ENCODE results near the gene DNAH2. TPM values are rescaled to one million over a fixed set of nuclear protein-coding genes. Genes with fewer than 3 reads are reported as not detected.

The DNAH2 gene
- total RNA-seq, 2 donors from 2014 or later, result 0.19 to 1.3 TPM

DNA sequence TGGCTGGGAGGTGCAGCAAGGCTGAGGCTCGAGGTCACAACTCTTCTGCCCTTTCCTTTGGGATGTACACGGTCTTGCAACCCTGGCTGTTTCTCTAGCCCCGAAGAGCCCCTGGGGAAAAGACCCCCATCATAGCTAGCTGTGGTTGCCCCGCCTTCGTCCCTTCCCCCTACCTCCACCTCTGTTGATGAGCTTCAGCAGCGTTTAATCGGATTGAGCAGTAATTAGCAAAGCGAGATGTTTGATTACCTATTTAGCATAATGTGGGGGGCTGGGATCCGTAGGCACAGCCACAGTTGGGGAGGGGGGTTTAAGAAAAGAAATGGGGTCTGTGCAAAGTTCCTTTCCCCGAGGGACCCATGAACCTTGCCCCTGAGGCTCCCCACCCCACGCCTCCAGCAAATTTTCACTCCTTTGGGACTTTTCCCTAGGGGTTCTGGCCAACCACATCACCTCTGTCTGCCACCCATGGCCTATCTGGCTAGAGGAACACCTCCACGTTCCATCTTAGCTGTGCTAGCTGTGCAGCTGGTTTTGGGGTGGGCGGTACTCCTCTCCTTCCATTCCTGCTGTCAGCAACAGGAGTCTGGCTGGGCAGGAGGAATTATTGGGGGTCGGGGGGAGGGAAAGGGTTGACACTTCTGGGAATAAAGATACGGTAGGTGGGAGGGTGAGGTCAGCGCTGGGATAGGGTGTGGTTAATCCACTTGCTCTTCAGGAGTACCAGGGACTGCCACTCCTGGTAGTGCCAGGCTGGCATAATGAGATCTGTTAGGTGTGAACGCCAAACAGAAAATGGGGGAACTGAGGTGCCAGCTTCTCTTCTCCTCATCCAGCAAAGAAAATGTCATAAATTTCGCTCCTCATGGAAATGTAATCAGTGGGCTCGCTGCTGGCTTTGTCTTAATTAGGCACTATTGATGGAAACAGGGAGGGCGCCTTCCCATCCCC is 1.3 kb upstream of the DNAH2 start:
- DNase-seq (ENCODE audit: low spot score), result no peak
- intact Hi-C loops (cut with DNase I), result no loop called here

DNA sequence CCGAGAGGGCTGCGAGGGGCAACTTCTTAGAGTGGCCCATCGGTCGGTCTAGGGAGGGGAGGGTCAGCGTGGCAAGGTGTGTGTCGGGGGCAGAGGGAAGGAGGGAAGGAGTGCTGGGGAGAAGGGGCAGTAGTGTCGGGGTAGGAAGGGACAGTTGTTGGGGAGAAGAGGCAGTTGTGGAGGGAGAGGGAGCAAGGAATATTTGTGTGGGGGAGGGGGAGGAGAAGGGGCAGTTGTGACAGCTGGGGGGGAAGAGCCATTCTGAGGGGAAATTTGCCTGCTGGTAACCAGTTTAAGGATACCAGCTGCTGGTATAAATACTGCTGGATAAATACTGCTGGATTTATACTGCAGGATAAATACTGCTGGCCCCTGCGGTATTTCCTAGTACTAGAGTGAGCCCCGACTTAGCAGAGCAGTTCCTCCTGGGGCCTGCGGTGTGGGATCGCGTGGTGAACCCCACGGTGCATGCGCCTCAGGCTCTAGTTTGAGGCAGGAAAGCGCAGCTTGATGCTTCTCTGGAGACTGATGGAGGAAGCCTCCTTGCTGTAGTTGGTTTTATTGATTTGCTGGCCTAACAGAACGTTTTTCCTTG is 309 bp downstream of the DNAH2 start:
- no peak for DNase-seq (ENCODE audit: low spot score)
- intact Hi-C loops (cut with DNase I), result no loop called here

DNA sequence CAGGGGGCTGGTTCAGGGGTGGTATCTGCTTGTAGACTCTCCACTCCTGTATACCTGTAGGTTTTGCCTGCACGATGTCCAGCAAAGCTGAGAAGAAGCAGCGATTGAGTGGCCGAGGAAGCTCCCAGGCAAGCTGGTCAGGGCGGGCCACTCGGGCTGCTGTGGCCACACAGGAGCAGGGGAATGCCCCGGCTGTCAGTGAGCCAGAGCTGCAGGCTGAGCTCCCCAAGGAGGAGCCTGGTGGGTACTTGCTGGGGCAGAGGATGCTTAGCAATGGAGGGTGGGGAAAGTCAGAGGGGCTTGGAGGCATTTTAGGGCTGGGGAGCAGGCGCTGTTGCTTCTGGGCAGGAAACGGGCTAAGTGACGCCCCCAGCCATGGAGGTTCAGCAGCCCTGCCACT is 2.1 kb downstream of the DNAH2 start:
- DNase-seq (ENCODE audit: low spot score), result no peak

DNA sequence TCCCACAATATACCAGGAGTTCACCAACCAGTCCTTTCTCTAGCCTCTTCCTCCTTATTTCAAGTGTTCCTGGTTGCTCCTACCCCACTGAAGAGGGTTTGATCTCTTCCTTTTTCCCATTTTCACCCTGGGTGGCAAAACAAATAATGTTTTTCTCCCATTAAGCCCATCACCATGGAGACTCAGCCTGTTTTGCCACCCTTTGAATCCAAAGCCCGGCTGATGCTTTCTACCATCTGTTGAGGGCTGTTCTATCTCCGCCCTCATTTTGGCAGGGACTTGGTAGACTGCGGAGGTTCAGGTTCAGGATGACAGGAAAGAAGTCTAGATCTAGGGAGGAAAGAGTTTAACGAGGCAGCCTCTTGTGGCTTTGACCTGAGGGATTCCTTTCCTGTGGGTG is 2.6 kb downstream of the DNAH2 start:
- intact Hi-C loops (cut with DNase I), result no loop called here
- no peak for DNase-seq (ENCODE audit: low spot score)

More for the DNA sequence above, 2.1 kb downstream of the DNAH2 start:
- intact Hi-C loops (cut with DNase I), result no loop called here

DNA sequence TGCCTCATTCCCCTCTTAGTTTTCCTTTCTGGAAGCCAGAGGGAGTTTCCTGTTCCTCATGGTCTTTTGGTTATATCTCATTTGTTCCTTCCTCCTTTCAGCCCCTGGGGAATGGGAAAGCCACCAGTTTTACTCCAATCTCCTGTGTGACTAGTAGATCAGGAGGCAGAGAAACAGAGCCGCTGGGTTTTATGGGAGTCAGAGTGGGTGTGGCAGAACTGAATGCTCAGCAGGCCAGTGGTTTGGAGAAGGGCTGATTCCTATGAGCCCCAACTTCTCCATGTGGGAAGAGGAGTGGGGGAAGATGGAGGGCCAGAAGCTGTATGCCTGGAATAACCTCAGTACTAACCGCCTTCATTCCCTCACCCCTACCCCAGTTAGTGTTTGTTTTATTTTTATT is 4.1 kb downstream of the DNAH2 start:
- intact Hi-C loops (cut with DNase I), result no loop called here
- DNase-seq (ENCODE audit: low spot score), result peak; percentile 15

DNA sequence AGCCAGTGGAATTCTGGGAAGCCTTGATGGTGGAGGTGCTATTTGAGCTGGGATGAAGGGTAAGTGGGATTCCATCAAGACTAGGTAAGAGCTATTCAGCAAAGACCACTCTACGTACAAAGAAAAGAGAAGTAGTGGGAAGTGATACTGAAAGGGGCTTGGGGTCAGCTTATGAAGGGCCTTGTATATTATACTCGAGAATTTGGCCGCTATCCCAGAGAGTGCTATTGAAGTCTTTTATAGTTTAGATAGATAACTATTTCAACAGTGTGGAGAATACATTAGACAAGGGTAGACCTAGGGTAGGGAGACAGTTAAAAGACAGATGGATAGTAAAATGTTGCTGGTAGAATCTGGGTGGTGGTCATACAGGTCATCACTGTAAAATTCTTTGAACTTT is 10.3 kb downstream of the DNAH2 start:
- intact Hi-C loops (cut with DNase I), result no loop called here
- no peak for DNase-seq (ENCODE audit: low spot score)

DNA sequence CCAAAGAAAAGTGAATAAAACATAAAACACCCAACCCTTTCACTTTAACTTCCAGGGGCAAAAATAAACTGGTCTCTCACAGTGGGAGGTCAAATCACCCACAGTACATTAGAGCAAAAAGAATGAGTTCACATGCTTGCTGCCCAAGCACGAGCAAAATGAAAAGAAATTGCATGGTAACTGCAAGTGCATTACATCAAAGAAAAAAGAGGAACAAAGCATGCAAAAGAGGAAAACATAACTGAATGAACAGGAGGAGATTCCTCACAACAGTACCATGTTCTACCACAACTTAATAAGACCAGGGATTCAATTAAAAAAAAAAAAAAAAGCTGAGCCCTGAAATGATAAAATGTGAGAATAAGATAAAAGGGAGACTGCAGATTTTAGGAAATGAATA is 12.3 kb downstream of the DNAH2 start:
- no peak for DNase-seq (ENCODE audit: low spot score)
- intact Hi-C loops (cut with DNase I), result loop anchor here in 1 of 2 donors (5.0 to 10.0 kb wide), 3 partner anchors 265 to 1985 kb away; partner anchors contain the start of gene SLC2A4

DNA sequence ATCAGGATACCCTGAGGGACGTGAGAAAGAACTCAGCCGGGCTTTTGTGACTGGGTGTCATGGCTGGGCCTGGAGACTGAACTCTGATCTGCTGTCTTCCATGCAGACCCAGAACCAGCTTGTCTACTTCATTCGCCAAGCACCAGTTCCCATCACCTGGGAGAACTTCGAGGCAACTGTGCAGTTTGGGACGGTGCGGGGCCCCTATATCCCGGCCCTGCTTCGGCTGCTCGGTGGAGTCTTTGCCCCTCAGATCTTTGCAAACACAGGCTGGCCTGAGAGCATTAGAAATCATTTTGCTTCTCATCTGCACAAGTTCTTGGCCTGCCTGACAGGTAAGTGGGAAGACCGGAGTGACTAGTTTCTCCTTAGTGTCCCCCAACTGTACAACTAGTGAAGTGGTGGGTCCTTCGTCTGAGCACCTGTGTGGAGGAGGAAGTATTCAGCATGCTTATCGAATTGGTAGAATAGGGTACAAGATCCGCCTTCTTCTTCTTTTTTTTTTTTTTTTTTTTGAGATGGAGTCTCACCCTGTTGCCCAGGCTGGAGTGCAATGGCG is 15.5 kb downstream of the DNAH2 start:
- DNase-seq (ENCODE audit: low spot score), result peak; percentile 42
- intact Hi-C loops (cut with DNase I), result loop anchor here in 1 of 2 donors (5.0 to 10.0 kb wide), 3 partner anchors 262 to 1988 kb away; partner anchors contain the start of gene SLC2A4

DNA sequence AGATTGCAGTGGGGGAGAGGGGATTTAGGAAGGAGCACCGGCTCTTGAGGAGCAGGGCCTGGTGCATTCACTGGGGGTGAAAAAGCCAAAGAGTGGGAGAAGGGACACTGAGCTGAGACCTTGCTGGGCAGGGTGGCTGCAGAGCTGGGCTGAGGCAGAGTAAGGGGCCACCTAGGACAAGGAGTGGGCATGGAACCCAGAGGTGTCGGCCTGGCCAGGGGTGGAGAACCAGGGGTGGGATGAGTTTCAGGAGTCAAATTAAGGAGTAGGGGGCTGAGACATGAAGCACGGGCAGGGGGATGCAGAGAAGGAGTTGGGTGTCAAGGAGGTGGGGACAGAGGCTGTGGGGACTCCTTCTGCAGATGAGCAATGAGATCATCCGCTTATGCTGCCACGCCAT is 20.1 kb downstream of the DNAH2 start:
- DNase-seq (ENCODE audit: low spot score), result peak; percentile 19
- intact Hi-C loops (cut with DNase I), result loop anchor here in 1 of 2 donors (10.0 kb wide), 2 partner anchors 257 to 1993 kb away; no protein-coding TSS in a partner anchor

DNA sequence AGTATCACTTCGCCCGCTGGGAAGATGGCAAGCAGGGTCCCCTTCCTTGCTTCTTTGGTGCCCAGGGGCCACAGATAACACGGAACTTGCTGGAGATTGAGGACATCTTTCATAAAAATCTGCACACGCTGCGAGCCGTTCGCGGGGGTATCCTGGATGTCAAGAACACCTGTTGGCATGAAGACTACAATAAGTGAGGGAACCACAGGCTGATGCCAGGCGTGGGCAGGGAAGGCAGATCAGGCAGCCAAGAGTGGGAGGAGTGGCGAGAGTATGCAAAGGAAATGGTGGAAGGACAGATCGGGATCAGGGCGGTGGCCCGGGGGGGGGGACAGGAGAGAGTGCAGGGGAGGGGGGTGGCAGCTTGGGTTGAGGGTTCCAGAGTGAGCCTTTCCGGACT is 22.2 kb downstream of the DNAH2 start:
- intact Hi-C loops (cut with DNase I), result loop anchor here (10.0 kb wide), 4 partner anchors 85 to 1995 kb away; partner anchors contain the start of genes CYB5D1 (in 1 of the 2), NAA38 (in 1 of the 2) and TMEM88 (in 1 of the 2)
- DNase-seq (ENCODE audit: low spot score), result peak; percentile 52

DNA sequence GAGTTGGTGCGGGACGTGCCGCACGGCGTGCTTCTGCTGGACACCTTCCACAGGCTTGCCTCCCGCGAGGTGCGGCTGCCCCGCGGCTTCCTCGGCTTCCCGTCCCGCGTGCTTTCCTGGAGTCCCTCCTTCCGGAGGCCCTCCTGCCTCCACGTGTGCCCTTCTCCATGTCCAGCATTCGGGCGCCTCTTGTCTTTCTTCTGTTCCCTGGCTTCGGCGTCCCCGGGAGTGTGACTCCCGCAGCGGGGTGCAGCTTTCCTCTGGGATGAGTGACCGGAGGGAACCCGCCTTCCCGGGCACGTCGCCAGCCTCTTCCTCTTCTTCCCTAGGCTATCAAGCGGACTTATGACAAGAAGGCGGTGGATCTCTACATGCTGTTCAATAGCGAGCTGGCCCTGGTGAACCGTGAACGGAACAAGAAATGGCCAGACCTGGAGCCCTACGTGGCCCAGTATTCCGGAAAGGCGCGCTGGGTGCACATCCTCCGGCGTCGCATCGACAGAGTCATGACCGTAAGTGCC is 23.0 kb downstream of the DNAH2 start:
- peak; percentile 78 for DNase-seq (ENCODE audit: low spot score)
- intact Hi-C loops (cut with DNase I), result loop anchor here in 1 of 2 donors (10.0 kb wide), 2 partner anchors 84 to 114 kb away; partner anchors contain the start of genes CYB5D1, NAA38 and TMEM88

DNA sequence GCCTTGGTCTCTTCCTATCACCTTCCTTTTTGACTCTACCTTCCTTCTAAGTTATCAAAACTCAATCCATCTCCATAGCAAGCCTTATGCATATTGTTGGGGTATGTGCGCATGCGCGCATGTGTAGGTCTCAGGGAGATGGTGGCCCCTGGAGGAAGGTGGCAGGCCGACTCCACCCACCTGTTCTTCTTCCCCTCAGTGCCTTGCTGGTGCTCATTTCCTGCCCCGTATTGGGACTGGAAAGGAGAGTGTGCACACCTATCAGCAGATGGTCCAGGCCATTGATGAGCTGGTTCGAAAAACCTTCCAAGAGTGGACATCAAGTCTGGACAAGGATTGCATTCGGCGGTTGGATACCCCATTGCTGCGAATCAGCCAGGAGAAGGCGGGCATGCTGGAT is 25.2 kb downstream of the DNAH2 start:
- intact Hi-C loops (cut with DNase I), result loop anchor here in 1 of 2 donors (10.0 kb wide), 2 partner anchors 82 to 112 kb away; partner anchors contain the start of genes CYB5D1, NAA38 and TMEM88
- DNase-seq (ENCODE audit: low spot score), result peak; percentile 52

DNA sequence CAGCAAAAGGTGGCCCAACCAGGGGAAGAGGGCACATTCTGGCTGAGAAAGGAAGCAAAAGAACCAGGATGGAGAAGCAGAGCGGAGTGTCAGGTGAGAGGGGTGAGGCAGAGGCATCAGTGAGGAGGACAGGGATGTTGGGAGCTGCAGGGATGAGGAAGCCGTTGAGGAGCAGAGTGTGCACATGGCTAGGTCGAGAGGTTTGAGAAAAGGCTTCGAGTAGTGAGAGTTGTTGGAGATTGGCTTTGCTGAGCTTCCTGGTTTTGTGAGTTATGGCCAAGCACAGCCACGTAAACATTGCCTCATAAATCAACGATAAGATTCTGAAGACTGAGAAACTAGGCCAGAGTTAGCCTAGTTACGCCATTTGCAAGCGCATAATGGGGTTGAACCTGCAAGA is 26.9 kb downstream of the DNAH2 start:
- intact Hi-C loops (cut with DNase I), result loop anchor here in 1 of 2 donors (10.0 kb wide), 2 partner anchors 80 to 110 kb away; partner anchors contain the start of genes CYB5D1, NAA38 and TMEM88

DNA sequence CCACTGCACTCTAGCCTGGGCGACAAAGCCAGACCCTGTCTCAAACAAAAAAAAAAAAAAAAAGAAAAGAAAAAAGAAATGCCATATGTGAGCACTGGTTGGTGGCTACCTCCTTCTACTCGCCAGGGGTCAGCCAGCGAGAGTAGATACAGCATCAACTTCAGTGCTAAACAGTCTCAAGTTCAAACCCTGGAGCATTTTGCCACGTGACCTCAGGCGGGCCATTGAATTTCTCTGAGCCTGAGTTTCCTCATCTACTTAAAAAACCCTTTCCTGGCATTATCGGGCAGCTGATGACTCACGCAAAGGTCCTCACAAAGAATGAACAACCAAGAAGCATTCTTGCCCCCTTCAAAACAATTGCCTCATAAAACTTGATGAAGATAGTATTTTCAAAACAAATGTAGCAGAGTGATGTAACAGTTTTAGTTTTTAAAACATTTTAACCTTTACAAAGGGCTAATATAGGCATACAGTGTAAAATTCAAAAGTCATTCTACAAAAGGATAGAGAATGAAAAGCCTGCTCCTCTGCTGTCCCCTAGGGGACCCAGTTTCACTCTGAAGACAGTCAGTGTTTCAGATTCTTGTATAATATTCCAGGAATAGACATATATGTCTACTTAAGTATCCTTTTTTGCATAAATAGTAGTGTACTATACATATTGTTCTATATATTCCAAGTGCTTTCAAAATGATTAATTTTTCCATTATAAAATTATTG is 28.4 kb downstream of the DNAH2 start:
- DNase-seq (ENCODE audit: low spot score), result peak; percentile 82
- intact Hi-C loops (cut with DNase I), result loop anchor here in 1 of 2 donors (10.0 kb wide), 2 partner anchors 79 to 109 kb away; partner anchors contain the start of genes CYB5D1, NAA38 and TMEM88

More for the DNA sequence above, 26.9 kb downstream of the DNAH2 start:
- peak; percentile 20 for DNase-seq (ENCODE audit: low spot score)

DNA sequence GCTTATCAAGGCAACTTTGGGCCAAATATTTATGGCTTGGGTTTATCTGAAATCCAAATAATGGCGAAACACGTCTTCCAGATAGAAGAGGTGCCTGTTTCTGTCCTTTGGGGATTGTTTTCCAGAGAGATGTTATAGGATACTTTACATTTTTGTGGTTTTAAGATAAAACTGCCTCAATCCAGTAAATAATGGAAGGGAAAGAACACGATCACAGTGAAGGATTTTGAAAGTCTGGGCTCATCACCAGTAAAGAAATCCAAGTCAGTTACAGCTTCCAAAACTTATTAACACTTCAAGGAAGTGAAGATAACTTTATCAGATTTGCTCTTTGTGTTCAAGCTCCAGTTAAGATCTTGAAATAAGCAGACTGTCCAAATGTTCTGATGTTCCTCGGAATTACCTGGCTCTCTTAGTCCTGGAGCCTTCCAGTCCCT is 30.1 kb downstream of the DNAH2 start:
- intact Hi-C loops (cut with DNase I), result loop anchor here in 1 of 2 donors (10.0 kb wide), 2 partner anchors 77 to 107 kb away; partner anchors contain the start of genes CYB5D1, NAA38 and TMEM88
- DNase-seq (ENCODE audit: low spot score), result no peak

DNA sequence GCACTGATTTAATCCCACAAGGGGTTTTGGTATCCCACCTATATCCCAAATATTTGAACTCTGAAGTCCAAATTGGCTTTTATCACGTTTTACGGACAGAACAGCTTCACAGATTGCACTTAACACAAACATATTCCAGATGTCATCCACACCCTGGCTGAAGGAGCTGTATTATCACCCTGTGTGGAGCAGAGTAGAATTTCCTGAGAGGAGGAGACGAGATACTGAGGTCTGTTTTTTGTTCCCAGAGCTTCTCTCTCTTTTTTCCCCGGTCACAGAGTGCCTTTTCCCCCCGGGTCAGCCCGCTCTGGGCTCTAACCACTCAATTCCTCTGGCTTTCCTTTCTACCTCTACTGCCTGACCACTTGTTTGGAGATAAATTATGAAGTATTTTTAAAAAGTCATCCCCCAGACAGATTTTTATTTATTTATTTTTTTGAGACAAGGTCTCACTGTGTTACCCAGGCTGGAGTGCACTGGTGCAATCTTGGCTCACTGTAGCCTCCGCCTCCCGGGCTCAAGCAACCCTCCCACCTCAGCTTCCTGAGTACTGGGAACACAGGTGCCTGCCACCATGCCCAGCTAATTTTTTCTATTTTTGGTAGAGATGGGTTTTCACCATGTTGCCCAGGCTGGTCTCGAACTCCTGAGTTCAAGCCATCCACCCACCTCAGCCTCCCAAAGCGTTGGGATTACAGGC is 30.7 kb downstream of the DNAH2 start:
- intact Hi-C loops (cut with DNase I), result loop anchor here in 1 of 2 donors (10.0 kb wide), 2 partner anchors 77 to 107 kb away; partner anchors contain the start of genes CYB5D1, NAA38 and TMEM88
- no peak for DNase-seq (ENCODE audit: low spot score)

DNA sequence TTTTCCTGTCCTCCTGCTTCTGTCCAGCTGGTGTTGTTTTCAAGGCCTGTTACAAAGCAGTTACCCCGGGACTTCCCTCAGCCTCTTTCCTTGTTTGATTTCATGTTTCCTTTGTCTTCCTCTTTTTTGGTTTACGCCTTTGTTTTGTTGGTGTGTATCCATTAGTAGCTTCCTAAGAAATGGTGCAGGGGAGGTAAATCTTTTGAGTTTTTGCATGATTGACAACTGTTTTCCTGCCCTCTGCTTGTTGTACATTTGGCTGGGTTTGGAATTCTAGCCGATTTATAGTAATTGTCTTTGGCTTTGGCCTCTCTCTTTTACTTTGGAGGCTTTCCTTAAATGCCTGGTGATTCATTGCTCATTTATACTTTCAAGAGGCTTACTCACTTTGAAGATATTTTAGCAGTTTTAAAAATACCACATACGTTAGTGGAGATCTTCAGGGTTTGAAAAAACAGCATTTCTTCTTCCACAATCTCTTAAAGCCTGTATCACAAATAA is 32.8 kb downstream of the DNAH2 start:
- DNase-seq (ENCODE audit: low spot score), result no peak
- intact Hi-C loops (cut with DNase I), result no loop called here

All from posterior vena cava (tissue), 2 donors.